Effector memory CD4-positive, alpha-beta T cell (primary cell): ENCODE results near the gene YTHDC1.

Experiments used
- DNase-seq, 3 donors: peaks; one replicate each; pipeline ENCODE4 v3.0.0-alpha.2; 2020
- H3K27ac ChIP-seq: 2 replicates; pipeline ENCODE4 v1.7.0; 2013; ENCODE audit warnings: mild to moderate bottlenecking, low read length, moderate library complexity; ENCODE audit not compliant: insufficient read depth, poor library complexity, severe bottlenecking
- H3K27me3 ChIP-seq: replicated peaks from 2 replicates; pipeline ENCODE4 v1.7.0; 2013; ENCODE audit warnings: mild to moderate bottlenecking, low read length; ENCODE audit not compliant: insufficient read depth, control insufficient read depth, poor library complexity, severe bottlenecking
- H3K36me3 ChIP-seq: 2 replicates; pipeline ENCODE4 v1.7.0; 2013; ENCODE audit warnings: mild to moderate bottlenecking, low read length, moderate library complexity; ENCODE audit not compliant: control insufficient read depth, insufficient read depth
- H3K4me1 ChIP-seq: 2 replicates; pipeline ENCODE4 v1.7.0; 2013; ENCODE audit warnings: low read length, mild to moderate bottlenecking; ENCODE audit not compliant: control insufficient read depth, insufficient read depth, poor library complexity, severe bottlenecking
- H3K4me3 ChIP-seq: 2 replicates; pipeline ENCODE4 v1.7.0; 2013; ENCODE audit warnings: low read length, low read depth, mild to moderate bottlenecking; ENCODE audit not compliant: insufficient read depth, poor library complexity, severe bottlenecking
- H3K9me3 ChIP-seq: 2 replicates; pipeline ENCODE4 v1.7.0; 2013; ENCODE audit warnings: mild to moderate bottlenecking, low read length, moderate library complexity; ENCODE audit not compliant: control insufficient read depth

YTHDC1 gene

DNA sequence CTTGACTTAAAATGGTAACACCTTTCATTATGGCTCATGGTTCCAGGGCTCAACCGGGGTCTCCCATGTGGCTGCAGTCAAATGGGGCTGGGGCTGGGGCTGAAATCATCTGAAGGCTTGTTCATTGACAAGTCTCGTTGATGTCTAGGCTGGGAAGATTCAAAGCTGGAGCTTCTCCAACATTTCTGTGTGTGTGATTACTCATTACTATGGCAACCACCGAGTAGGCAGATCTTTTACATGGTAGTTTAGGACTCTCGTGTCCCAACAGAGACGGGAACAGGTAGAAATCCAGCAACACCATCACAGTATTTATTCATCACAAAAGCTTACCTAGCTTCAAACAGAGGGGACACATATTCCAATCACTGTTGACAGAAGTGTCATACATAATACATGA is 7.8 kb downstream of the YTHDC1 start:
- Histone ChIP-seq H3K36me3 (peaks cover 10% of the 10 kb centered on the region), H3K9me3 (no peaks in the 10 kb centered on the region), H3K4me1 (peaks cover 28% of the 10 kb centered on the region), H3K27ac (no peak overlapping the region), H3K27me3 (no peaks in the 10 kb centered on the region), H3K4me3 (no peak overlapping the region)
- no peak for DNase-seq

DNA sequence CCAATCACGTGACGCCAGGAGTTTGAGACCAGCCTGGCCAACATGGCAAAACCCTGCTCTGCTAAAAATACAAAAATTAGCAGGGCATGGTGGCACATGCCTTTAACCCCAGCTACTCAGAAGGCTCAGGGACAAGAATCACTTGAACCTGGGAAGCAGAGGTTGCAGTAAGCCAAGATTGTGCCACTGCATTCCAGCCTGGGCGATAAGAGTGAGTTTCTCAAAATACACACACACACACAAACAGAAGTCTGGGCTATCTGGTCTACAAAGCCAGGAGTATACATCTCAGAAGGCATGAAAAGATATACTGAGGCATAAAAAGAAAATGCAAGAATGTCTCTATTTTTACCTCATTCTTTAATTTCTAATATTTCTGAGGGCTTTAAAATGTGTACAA is 11.3 kb downstream of the YTHDC1 start:
- Histone ChIP-seq H3K9me3 (no peaks in the 10 kb centered on the region), H3K4me1 (peaks cover 19% of the 10 kb centered on the region), H3K27ac (no peak overlapping the region), H3K27me3 (no peaks in the 10 kb centered on the region), H3K4me3 (no peak overlapping the region), H3K36me3 (peaks cover 40% of the 10 kb centered on the region)
- DNase-seq, result no peak

DNA sequence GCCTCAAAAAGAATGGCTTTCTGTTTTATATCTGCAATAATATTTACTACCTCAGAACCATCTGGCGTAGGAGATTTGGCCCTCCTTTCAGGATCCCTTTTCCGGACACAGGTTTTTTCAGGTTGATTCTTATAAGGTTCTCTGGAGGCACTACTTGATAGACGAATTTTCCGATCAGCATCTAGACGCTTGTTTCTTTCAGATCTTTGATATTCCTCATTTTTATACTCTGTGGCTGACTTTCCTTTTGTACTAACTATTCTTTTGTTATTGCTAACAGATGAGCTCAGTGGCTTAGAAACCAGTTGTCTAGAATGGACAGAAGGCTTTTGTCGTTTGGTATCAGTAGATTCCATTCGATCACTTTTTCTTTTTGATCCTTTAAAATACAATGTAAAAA is 12.4 kb downstream of the YTHDC1 start:
- peaks cover 51% of the 10 kb centered on the region for H3K36me3 ChIP-seq
- no peaks in the 10 kb centered on the region for H3K27me3 ChIP-seq
- H3K9me3 ChIP-seq, result no peaks in the 10 kb centered on the region
- DNase-seq, result no peak
- H3K4me1 ChIP-seq, result peaks cover 16% of the 10 kb centered on the region
- H3K4me3 ChIP-seq, result no peak overlapping the region
- H3K27ac ChIP-seq, result no peak overlapping the region

DNA sequence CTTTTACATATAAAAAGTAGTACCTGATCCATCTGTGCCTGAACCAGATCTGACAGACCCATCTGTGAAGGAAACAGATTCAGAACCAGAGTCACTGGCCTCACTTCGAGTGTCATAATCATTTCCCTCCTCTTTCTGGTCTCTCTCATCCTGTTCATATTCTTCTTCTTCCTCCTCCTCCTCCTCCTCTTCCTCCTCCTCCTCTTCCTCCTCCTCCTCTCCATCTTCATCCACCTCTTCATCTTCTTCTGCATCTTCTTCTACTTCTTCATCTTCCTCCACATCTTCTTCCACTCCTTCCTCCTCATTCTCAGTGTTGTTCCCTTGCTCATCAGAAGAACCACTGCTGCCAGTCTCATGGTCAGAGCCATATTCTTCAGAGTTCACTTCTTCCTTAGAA is 12.9 kb downstream of the YTHDC1 start:
- Histone ChIP-seq H3K36me3 (peaks cover 56% of the 10 kb centered on the region), H3K27ac (no peak overlapping the region), H3K27me3 (no peaks in the 10 kb centered on the region), H3K9me3 (no peaks in the 10 kb centered on the region), H3K4me1 (peaks cover 13% of the 10 kb centered on the region), H3K4me3 (no peak overlapping the region)
- DNase-seq, result no peak

DNA sequence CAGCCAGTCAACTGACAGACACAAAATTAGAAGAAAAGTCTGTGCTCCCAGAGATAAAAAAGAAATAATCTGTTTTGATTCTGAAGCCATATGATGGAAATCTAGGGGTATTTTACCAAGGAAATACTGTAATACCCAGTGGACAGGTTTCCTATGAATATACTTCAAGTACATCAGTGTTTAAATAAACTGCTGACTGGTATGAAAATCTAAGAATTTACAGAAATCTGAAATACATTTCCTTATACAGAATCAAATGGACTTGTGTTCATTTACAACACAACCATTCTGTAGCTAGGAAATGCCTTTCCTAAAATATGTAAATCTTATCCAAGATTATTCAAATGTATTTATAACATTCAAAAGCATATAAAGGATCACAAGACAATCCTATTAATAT is 13.4 kb downstream of the YTHDC1 start:
- DNase-seq, result no peak
- Histone ChIP-seq H3K4me3 (no peak overlapping the region), H3K9me3 (no peaks in the 10 kb centered on the region), H3K27ac (no peak overlapping the region), H3K27me3 (no peaks in the 10 kb centered on the region), H3K4me1 (peaks cover 8% of the 10 kb centered on the region), H3K36me3 (peaks cover 61% of the 10 kb centered on the region)

DNA sequence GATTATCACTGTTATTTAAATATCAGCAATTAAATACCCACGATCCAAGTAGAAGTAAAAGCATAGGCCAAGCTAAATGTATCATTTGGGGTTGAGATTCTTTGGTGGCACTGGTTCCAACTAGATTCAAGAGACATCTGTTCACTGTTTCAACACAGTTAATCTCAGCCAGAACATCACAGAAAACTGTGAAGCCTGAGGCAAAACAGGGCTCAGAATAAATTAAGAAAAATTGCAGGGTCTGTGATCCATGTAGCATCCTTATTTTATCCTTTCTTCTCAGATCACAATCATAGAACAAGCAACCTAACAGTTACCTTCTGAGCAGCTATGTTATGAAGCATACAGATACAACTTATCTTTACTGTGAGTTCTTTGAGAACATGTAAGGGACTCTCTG is 23.7 kb downstream of the YTHDC1 start:
- H3K36me3 ChIP-seq, result peaks cover 65% of the 10 kb centered on the region
- no peaks in the 10 kb centered on the region for H3K4me1 ChIP-seq
- no peaks in the 10 kb centered on the region for H3K27me3 ChIP-seq
- H3K27ac ChIP-seq, result no peak overlapping the region
- H3K9me3 ChIP-seq, result no peaks in the 10 kb centered on the region
- no peak overlapping the region for H3K4me3 ChIP-seq
- DNase-seq, result no peak

DNA sequence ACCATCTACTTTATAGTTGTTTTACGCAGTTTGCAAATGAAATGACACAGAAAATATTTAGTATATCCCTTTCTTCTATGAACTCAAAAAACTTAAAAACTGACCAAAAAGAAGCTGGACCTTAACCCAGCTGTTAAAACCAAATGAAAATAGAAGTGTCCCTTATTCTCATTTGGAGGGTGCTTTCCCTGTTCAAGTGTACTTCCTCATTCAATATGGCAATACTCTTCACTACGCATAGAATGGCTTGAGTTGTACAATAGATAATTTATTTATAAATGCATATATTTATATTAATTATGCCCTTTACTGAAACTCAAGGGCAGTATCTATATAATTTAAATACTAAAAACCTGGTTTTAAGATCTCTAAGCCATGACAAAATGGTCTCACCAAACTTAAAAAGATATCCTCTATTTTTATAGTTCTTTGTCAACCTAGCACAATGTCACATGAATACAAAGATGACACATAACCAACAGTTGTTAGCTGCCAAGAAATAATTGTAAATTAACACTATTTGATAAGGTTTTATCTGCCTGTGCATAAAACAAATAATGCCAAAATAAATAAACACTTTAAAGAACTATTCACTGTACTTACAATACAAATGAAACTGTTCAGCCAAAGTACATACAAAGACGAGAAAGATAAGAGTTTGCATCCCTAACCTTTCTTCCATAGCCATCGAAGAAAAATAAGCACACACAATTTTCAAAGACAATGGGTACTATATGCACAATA is 25.2 kb downstream of the YTHDC1 start:
- no peak for DNase-seq
- H3K27ac ChIP-seq, result no peak overlapping the region
- no peaks in the 10 kb centered on the region for H3K4me1 ChIP-seq
- no peaks in the 10 kb centered on the region for H3K27me3 ChIP-seq
- no peaks in the 10 kb centered on the region for H3K9me3 ChIP-seq
- H3K36me3 ChIP-seq, result peaks cover 60% of the 10 kb centered on the region
- no peak overlapping the region for H3K4me3 ChIP-seq

DNA sequence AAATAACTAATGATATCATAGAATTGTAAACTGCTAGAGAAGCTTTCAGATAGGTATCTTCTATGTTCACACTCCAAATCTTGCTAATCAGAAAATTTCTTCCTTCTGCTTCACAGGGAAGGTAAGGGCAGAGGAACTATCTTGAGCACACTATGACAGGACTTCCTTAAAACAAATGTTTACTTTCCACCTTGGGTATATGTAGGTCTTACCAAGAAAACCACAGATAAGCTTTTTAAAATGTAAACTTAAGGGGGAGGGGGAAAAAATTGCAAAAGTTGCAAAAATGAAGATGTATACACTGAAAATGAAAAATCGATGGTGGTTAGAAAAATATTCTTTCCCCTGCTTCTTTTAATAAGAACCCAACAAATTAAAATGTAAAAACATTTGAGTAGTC is 30.9 kb downstream of the YTHDC1 start:
- Histone ChIP-seq H3K27ac (no peak overlapping the region), H3K27me3 (no peaks in the 10 kb centered on the region), H3K36me3 (peaks cover 71% of the 10 kb centered on the region), H3K4me3 (no peak overlapping the region), H3K9me3 (no peaks in the 10 kb centered on the region), H3K4me1 (no peaks in the 10 kb centered on the region)
- no peak for DNase-seq

DNA sequence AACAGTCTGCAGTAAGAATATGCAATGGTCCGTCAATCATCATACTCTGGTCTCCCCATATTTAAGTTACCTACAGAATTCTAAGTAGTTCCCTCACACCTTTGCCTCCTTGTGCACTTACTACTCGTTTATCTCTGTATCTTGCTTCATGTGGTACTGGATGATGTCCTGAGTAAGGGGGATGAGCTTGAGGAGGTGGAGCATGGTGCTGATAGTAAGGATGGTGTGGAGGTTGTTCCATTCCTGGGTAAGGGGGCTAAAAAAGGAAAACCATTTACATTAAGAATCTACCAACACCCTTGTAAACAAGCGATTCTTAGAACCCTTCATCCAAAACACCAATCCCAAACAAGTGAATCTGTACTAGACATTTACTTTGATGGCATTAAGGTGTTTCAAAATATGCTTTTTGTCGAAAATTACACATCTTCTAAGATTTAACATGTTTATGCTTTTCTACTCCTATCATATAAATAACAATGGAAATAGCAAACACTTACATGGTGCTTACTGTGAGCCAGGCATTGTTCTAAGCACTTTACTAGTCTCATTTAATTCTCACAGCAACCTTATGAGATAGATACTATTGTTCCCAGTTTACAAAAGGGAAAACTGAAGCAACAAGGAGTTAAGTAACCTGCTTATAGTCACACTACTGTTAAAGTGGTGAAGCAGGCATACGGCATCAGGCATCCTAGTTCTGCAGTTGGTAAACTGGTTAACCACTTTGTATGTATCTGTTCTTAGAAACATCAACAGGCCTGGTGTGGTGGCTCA is 33.5 kb downstream of the YTHDC1 start:
- no peak overlapping the region for H3K4me3 ChIP-seq
- no peaks in the 10 kb centered on the region for H3K4me1 ChIP-seq
- DNase-seq, result no peak
- no peak overlapping the region for H3K27ac ChIP-seq
- peaks cover 66% of the 10 kb centered on the region for H3K36me3 ChIP-seq
- no peaks in the 10 kb centered on the region for H3K27me3 ChIP-seq
- no peaks in the 10 kb centered on the region for H3K9me3 ChIP-seq

DNA sequence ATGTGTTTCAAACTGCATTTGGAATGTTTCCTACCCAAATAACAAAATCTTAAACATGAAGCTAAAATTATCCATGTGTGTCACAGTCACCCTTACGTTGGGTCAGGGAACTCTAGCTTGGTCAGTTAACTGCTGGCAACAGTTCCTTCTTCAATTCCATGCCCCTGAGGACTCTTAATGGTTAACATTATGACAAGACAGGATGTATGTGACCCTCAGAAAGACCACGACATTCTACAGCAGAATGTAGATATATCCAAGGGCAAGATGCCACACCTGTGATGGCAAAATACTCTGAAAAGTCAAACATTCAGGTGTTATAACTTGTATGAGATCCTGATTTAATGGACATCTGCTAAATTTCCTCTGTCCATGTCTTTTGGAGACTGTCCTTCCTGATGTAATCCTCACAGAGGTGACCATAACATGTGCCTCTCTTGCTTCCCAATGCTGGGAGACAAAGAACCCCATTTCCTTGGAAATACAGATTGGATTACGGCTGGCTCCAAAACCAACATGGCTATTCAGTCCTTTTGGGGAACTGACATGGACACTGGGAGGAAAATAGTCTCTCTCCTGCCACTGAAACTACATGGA is 39.1 kb downstream of the YTHDC1 start:
- H3K4me1 ChIP-seq, result no peaks in the 10 kb centered on the region
- no peaks in the 10 kb centered on the region for H3K27me3 ChIP-seq
- no peak overlapping the region for H3K4me3 ChIP-seq
- H3K27ac ChIP-seq, result no peak overlapping the region
- no peaks in the 10 kb centered on the region for H3K9me3 ChIP-seq
- DNase-seq, result no peak
- peaks cover 21% of the 10 kb centered on the region for H3K36me3 ChIP-seq
